Measurements from ENCODE around the gene RAET1G.
"Not testable (repeated sequence)": the region's sequence is repeated elsewhere in the genome, so short reads cannot be mapped to it uniquely, and the experiment has no call there.

Gene RAET1G

DNA sequence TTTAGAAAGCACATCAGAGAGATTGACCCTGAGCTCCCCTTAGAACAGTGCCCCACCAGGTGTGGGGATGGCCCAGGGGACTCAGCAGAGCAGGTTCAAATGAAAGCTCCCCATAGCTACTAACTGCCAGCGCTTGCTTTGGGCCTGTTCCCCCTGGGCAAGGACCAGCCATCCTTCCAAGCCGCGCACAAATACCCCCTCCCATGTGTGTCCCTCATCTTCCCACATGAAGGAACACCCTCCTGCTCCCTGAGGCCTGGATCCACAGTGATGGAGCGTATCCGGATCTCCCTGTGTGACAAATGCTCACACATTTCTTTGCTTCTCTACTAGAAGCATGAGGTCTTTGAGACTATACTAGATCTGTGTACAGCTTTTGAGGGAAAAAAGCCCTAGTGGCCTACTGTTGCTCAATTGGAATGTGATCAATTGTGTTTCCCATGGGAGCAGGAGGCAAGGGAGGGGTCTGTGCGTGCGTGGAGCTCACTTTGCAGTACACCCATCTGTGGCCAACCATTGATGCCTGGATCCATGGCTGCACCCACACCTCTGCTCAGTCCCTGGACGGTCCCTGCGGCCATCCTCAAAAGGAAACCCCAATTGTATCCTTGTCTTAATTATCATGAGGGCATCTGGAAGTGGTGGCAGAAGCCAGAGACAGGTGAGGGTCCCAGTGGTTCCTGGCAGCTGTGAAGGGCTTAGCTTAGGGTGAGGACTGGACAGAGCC lies 1.4 kb upstream of the RAET1G start:
- no peak overlapping the region for H3K4me3 ChIP-seq (ENCODE audit: low read length)
- TF ChIP-seq, protein P1, sequence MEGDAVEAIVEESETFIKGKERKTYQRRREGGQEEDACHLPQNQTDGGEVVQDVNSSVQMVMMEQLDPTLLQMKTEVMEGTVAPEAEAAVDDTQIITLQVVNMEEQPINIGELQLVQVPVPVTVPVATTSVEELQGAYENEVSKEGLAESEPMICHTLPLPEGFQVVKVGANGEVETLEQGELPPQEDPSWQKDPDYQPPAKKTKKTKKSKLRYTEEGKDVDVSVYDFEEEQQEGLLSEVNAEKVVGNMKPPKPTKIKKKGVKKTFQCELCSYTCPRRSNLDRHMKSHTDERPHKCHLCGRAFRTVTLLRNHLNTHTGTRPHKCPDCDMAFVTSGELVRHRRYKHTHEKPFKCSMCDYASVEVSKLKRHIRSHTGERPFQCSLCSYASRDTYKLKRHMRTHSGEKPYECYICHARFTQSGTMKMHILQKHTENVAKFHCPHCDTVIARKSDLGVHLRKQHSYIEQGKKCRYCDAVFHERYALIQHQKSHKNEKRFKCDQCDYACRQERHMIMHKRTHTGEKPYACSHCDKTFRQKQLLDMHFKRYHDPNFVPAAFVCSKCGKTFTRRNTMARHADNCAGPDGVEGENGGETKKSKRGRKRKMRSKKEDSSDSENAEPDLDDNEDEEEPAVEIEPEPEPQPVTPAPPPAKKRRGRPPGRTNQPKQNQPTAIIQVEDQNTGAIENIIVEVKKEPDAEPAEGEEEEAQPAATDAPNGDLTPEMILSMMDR (IDR thresholded peaks at IDR 0.05; ENCODE audit: insufficient read depth, low read depth, low read length, missing control alignments), result no peak
- no peak for DNase-seq (ENCODE audit: low read depth)

DNA sequence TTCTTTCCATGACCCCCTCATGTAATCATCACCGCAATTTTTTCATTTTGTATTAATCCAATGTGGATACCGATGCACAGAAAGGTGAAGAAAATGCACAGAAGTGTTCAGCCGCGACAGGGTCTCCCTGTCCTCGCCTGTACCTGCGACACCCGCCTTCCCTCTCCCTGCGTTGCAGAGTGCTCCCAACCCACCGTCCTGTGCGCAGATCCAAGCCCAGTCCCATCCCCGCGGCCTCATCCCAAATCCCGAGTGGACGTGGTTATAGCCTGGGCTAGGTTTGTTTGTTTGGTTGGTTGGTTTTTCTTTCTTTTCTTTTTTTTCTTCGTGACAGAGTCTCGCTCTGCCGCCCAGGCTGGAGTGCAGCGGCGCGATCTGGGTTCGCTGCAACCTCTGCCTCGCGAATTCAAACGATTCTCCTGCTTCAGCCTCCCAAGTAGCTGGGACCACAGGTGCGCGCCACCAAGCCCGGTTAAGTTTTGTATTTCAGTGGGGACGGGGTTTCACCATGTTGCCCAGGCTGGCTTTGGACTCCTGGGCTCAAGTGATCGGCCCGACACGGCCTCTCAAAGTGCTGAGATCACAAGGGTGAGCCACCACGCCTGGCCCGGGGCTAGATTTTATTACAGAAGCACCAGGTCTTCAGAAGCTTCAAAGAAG lies 536 bp upstream of the RAET1G start:
- H3K4me3 ChIP-seq (ENCODE audit: low read length), result peak overlapping the region; percentile 72
- DNase-seq (ENCODE audit: low read depth), result no peak
- TF ChIP-seq, protein P1 (IDR thresholded peaks at IDR 0.05; ENCODE audit: insufficient read depth, low read depth, low read length, missing control alignments), result no peak

DNA sequence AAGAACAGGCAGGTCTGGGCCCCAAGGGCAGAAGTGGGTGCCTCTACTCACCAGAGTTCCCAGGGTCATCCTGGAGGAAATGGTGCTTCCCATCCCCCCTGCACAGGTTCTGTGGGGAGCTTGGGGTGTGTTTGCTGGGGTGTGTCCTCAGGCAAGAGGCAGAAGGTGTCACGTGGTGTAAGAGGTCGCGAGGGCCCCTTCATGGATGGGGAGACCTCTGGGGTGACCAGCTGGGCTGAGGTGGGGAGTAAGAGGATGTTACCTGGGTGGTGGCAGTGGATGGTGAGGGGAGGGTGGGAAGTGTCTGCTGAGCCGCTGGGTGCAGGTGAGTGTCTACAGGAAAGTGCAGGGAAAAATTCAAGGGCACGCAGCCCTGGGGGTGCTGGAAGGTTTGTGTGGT lies 830 bp downstream of the RAET1G start:
- DNase-seq (ENCODE audit: low read depth), result not testable (repeated sequence)
- peak overlapping the region; percentile 72 for H3K4me3 ChIP-seq (ENCODE audit: low read length)

DNA sequence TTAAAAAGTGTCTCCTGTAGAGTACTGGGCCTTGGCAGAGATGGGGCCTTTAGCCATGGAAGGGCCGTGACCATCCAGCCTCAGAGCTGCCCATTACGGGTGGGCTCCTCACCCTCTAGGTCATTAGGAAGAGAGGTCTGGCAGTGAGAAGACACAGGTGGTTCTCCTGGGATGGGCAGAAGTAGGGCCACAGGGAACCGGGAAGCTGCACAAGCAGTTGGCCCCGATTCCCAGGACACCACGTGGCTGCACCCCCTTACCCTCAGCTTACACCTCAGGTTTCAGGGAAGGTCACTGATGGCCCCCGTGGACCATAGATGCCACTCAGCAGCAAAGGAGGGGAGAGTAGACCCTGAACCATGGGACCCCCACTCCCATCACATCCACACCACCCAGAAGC lies 1.6 kb downstream of the RAET1G start:
- TF ChIP-seq, protein P1 (IDR thresholded peaks at IDR 0.05; ENCODE audit: insufficient read depth, low read depth, low read length, missing control alignments), result no peak
- no peak overlapping the region for H3K4me3 ChIP-seq (ENCODE audit: low read length)
- no peak for DNase-seq (ENCODE audit: low read depth)

DNA sequence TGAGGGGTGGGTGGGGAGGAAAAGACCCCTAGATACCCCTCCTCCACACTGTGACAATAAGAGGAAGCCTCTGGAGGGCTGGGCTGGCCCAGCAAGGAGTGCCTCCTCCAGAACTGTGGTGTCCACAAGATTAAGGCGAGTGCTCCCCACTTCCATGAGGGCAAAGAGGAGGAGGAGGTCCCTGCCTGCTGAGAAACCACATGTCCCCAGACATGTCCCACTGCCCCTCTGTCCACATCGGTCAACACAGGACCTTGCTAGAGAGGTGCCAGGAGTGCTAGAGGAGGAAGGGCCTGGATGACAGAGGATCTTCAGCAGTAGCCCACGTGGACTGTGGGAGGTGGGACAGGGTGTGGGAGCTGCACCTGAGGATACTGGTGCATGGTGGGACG lies 3.1 kb downstream of the RAET1G start:
- TF ChIP-seq, protein P1 (IDR thresholded peaks at IDR 0.05; ENCODE audit: insufficient read depth, low read depth, low read length, missing control alignments), result no peak
- no peak overlapping the region for H3K4me3 ChIP-seq (ENCODE audit: low read length)
- DNase-seq (ENCODE audit: low read depth), result no peak

DNA sequence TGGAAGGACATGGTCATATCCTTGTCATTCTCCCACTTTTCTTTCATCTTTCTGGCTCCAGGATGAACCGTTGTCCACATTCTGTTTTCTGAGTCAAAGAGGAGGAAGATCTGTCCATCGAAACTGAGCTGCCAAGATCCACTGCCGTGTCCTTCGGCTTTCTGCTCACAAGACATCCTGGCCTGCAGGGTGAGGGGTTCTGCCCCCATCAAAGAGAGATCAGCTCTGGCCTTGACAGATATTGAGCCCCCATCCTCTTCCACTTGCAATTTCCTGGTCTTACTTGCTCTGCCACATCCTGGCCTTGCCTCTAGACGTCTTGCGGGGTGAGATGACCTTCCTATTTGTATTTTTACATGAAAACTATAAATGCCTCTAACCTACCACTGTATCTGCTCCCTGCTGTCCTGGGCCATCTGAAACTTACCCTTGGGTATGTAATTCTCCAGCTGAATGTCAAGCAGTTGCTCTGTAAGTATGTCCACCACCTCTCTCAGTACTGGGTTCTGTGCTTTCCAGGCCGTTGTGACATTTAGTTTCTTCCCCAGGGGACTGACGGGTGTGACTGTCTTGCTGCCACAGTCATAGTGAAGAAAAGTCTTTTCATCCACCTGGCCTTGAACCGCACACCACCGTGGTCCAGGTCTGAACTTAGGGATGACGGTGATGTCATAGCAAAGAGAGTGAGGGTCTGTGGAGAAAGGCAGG lies 3.6 kb downstream of the RAET1G start:
- DNase-seq (ENCODE audit: low read depth); H3K4me3 ChIP-seq (ENCODE audit: low read length): not testable (repeated sequence)

DNA sequence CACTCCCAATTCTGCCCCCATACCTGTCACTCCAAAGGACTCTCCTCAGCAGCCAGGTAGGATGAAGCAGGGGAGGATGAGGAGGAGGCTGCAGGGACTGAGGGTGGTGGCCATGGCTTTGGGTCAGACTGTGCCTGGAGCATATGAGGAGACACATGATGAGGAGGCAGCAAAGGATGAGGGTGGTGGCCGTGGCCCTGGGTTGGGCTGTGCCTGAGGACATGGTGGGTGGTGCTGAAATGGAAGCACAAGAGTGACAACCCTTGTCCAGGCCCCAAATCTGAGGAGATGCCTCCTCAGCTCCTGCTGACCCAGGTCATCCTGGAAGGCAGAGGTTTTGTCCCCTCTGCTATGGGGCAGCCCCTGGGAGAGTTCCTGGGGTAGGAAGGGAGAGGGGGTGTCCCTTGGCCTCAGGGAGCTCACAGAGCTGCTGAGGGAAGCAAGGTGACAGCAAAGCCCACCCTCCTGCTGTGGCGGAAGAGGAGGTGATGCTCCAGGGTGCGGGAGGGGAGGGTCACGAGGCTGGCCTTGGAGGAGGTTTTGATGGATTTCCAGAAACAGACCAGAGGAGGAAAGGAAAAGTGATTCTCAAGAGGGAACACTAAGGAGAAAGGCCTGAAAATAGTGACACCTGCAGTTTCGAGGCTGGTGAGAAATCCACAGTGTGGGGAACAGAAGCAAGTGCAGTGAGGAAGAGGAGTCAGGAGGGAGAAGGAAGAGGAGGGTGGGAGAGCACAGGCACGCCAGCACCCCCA lies 4.6 kb downstream of the RAET1G start:
- TF ChIP-seq, protein P1 (IDR thresholded peaks at IDR 0.05; ENCODE audit: insufficient read depth, low read depth, low read length, missing control alignments), result no peak
- no peak for DNase-seq (ENCODE audit: low read depth)
- no peak overlapping the region for H3K4me3 ChIP-seq (ENCODE audit: low read length)

All from epithelial cell of esophagus (primary cell).